ENCODE measurements around the gene ZWILCH.
A peak's percentile ranks its signal among the peaks of the same experiment; 100 is the strongest.

ZWILCH gene

GRCh38 chr15:66564136-66565041 lies 59.3 kb downstream of the ZWILCH start:
- peak overlapping the region; percentile 56 for H3K56ac ChIP-seq (ENCODE audit: low read length)
- H2AK5ac ChIP-seq (ENCODE audit: low read length) = no peak overlapping the region
- H3K4me3 ChIP-seq (ENCODE audit: low read length) = no peak overlapping the region
- no CpG with 5 or more reads among the region's 18 CpGs for WGBS (ENCODE audit: extremely low coverage, insufficient coverage, low lambda C conversion rate)
- H4K8ac ChIP-seq (ENCODE audit: low read depth, low read length) = no peak overlapping the region
- no peaks in the 10 kb centered on the region for H3K4me1 ChIP-seq (ENCODE audit: control insufficient read depth, low read depth, low read length)
- H3K9ac ChIP-seq (ENCODE audit: low read length) = no peak overlapping the region
- H3K36me3 ChIP-seq (ENCODE audit: control insufficient read depth, insufficient read depth, low read length) = no peaks in the 10 kb centered on the region
- H2BK5ac ChIP-seq (ENCODE audit: low read length) = no peak overlapping the region
- no peak overlapping the region for H2BK120ac ChIP-seq (ENCODE audit: low read depth, low read length)
- no peak overlapping the region for H4K5ac ChIP-seq (ENCODE audit: low read length)
- H3K79me1 ChIP-seq (ENCODE audit: low read length) = no peaks in the 10 kb centered on the region
- no peak overlapping the region for H3K4ac ChIP-seq (ENCODE audit: low read depth, low read length)
- no peaks in the 10 kb centered on the region for H3K27me3 ChIP-seq (ENCODE audit: insufficient read depth, low read length, poor library complexity)
- no peak overlapping the region for H3K23ac ChIP-seq (ENCODE audit: low read length)
- no peak overlapping the region for H3K27ac ChIP-seq (ENCODE audit: low read depth, low read length)
- H2BK15ac ChIP-seq (replicated peaks; ENCODE audit: low read depth) = no peak overlapping the region
- H3K79me2 ChIP-seq (ENCODE audit: control insufficient read depth, insufficient read depth, low read length) = no peaks in the 10 kb centered on the region
- H3K4me2 ChIP-seq (ENCODE audit: low read length) = no peak overlapping the region
- no peak overlapping the region for H3K18ac ChIP-seq (ENCODE audit: low read length)
- no peak for DNase-seq

DNA sequence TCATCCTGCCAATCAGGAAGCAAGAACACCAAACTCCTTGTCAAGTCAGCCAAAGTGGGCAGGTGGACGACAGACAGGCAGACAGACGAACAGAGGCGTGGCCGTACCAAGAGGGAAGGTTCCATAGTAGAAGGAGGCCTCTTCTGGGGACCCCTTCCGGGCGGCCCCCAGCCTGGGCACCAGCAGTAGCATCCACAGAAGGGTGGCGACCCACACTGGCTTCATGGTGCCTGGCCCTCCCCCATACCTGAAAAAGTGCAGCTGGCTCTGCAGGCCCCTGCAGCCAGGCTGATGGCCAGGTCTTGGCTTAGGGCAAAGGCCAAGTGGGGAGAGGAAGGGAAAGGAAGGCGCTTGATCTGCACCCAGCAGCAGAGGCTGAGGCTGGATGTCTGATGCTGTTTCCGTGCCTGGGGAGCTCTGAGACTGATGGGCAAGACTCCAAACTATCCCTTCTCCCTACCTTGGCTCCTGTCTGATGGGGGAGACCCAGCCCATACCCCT lies 60.1 kb downstream of the ZWILCH start:
- H3K56ac ChIP-seq (ENCODE audit: low read length) = peak overlapping the region; percentile 68
- no peaks in the 10 kb centered on the region for H3K4me1 ChIP-seq (ENCODE audit: control insufficient read depth, low read depth, low read length)
- H3K18ac ChIP-seq (ENCODE audit: low read length) = peak overlapping the region; percentile 69
- no peaks in the 10 kb centered on the region for H3K79me1 ChIP-seq (ENCODE audit: low read length)
- no peak overlapping the region for H3K4ac ChIP-seq (ENCODE audit: low read depth, low read length)
- H4K8ac ChIP-seq (ENCODE audit: low read depth, low read length) = no peak overlapping the region
- H2BK5ac ChIP-seq (ENCODE audit: low read length) = no peak overlapping the region
- no peak overlapping the region for H3K27ac ChIP-seq (ENCODE audit: low read depth, low read length)
- no peak overlapping the region for H2BK120ac ChIP-seq (ENCODE audit: low read depth, low read length)
- WGBS (ENCODE audit: extremely low coverage, insufficient coverage, low lambda C conversion rate) = no CpG with 5 or more reads among the region's 9 CpGs
- no peaks in the 10 kb centered on the region for H3K36me3 ChIP-seq (ENCODE audit: control insufficient read depth, insufficient read depth, low read length)
- no peak overlapping the region for H4K5ac ChIP-seq (ENCODE audit: low read length)
- H3K9ac ChIP-seq (ENCODE audit: low read length) = no peak overlapping the region
- H2BK15ac ChIP-seq (replicated peaks; ENCODE audit: low read depth) = no peak overlapping the region
- no peak overlapping the region for H2AK5ac ChIP-seq (ENCODE audit: low read length)
- H3K27me3 ChIP-seq (ENCODE audit: insufficient read depth, low read length, poor library complexity) = no peaks in the 10 kb centered on the region
- H3K4me3 ChIP-seq (ENCODE audit: low read length) = no peak overlapping the region
- no peak overlapping the region for H3K23ac ChIP-seq (ENCODE audit: low read length)
- no peak for DNase-seq
- H3K4me2 ChIP-seq (ENCODE audit: low read length) = no peak overlapping the region
- no peaks in the 10 kb centered on the region for H3K79me2 ChIP-seq (ENCODE audit: control insufficient read depth, insufficient read depth, low read length)

DNA sequence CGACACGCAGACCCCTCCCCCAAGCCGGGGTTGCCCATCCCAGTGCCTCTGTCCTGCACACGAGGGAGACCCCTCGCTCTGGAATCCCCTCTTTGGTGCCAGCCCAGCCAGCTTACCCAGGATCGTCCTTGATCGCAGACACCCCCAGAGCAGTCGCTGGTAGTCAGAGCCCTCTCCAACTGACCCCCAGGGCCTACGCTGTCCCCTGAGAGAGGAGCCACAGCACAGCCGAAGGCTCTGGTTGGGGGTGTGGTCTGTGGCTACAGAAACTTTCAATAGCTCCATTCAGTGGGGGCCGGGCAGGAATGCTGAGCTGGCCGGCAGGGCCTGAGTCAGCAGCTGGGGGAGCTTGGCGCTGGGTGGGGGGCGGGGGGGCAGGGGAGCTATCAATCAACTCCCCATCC lies 60.6 kb downstream of the ZWILCH start, which contains the start of gene LCTL:
LCTL (minus strand) TSS at position 258 of the 404 bp plus-strand sequence. CDS start 633 bp downstream, outside the sequence.
- Histone ChIP-seq H4K5ac (ENCODE audit: low read length) (no peak within 1 kb of the TSS), H3K79me2 (ENCODE audit: control insufficient read depth, insufficient read depth, low read length) (no peaks in the 10 kb centered on the region), H2BK120ac (ENCODE audit: low read depth, low read length) (no peak within 1 kb of the TSS), H3K18ac (ENCODE audit: low read length) (peak within 1 kb of the TSS; percentile 69), H3K9ac (ENCODE audit: low read length) (peak within 1 kb of the TSS; percentile 31), H3K4me1 (ENCODE audit: control insufficient read depth, low read depth, low read length) (no peaks in the 10 kb centered on the region), H2AK5ac (ENCODE audit: low read length) (no peak within 1 kb of the TSS), H3K4me2 (ENCODE audit: low read length) (no peak within 1 kb of the TSS), H3K23ac (ENCODE audit: low read length) (no peak within 1 kb of the TSS), H2BK15ac (replicated peaks; ENCODE audit: low read depth) (no peak within 1 kb of the TSS), H3K36me3 (ENCODE audit: control insufficient read depth, insufficient read depth, low read length) (no peaks in the 10 kb centered on the region), H2BK5ac (ENCODE audit: low read length) (no peak within 1 kb of the TSS), H3K4me3 (ENCODE audit: low read length) (no peak within 1 kb of the TSS), H4K8ac (ENCODE audit: low read depth, low read length) (no peak within 1 kb of the TSS), H3K27ac (ENCODE audit: low read depth, low read length) (no peak within 1 kb of the TSS), H3K56ac (ENCODE audit: low read length) (peak within 1 kb of the TSS; percentile 68), H3K4ac (ENCODE audit: low read depth, low read length) (no peak within 1 kb of the TSS), H3K27me3 (ENCODE audit: insufficient read depth, low read length, poor library complexity) (no peaks in the 10 kb centered on the region), H3K79me1 (ENCODE audit: low read length) (no peaks in the 10 kb centered on the region)
- WGBS (ENCODE audit: extremely low coverage, insufficient coverage, low lambda C conversion rate) = no CpG with 5 or more reads among the region's 14 CpGs
- peak; percentile 81 for DNase-seq

DNA sequence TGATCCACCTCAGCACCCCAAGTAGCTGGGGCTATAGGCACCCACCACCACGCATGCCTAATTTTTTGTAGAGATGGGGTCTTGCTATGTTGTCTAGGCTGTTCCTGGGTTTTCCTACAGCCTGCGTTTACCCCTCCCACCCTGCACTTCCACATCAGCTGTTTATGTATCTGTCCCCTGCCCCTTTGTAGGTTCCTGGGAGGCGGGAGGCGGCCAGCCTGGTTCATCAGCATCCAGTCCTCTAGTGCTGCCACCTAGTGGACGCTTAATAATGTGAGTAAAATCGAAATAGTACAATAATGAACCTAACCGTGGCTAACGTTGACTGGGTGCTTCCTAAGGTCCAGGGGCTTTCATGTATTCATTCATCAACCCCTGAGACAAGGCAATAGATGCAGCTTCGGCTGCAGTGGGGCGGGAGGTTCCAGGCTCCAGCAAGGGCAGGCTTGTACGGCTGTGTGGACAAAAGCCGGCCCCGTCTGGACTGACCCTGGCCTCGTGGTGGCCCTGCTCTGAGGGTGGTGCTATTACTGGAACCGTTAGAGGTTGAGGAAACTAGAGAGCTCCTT lies 61.9 kb downstream of the ZWILCH start:
- DNase-seq = peak; percentile 92
- H3K79me1 ChIP-seq (ENCODE audit: low read length) = no peaks in the 10 kb centered on the region
- no peak overlapping the region for H3K9ac ChIP-seq (ENCODE audit: low read length)
- WGBS (ENCODE audit: extremely low coverage, insufficient coverage, low lambda C conversion rate) = no CpG with 5 or more reads among the region's 15 CpGs
- H2BK15ac ChIP-seq (replicated peaks; ENCODE audit: low read depth) = no peak overlapping the region
- H3K23ac ChIP-seq (ENCODE audit: low read length) = no peak overlapping the region
- H3K56ac ChIP-seq (ENCODE audit: low read length) = peak overlapping the region; percentile 42
- H3K18ac ChIP-seq (ENCODE audit: low read length) = no peak overlapping the region
- H3K27ac ChIP-seq (ENCODE audit: low read depth, low read length) = no peak overlapping the region
- no peak overlapping the region for H4K5ac ChIP-seq (ENCODE audit: low read length)
- H3K4me3 ChIP-seq (ENCODE audit: low read length) = no peak overlapping the region
- H2BK5ac ChIP-seq (ENCODE audit: low read length) = no peak overlapping the region
- H4K8ac ChIP-seq (ENCODE audit: low read depth, low read length) = peak overlapping the region; percentile 66
- H3K4me1 ChIP-seq (ENCODE audit: control insufficient read depth, low read depth, low read length) = no peaks in the 10 kb centered on the region
- no peak overlapping the region for H3K4me2 ChIP-seq (ENCODE audit: low read length)
- H3K4ac ChIP-seq (ENCODE audit: low read depth, low read length) = no peak overlapping the region
- no peaks in the 10 kb centered on the region for H3K79me2 ChIP-seq (ENCODE audit: control insufficient read depth, insufficient read depth, low read length)
- no peaks in the 10 kb centered on the region for H3K27me3 ChIP-seq (ENCODE audit: insufficient read depth, low read length, poor library complexity)
- peak overlapping the region; percentile 51 for H2AK5ac ChIP-seq (ENCODE audit: low read length)
- H3K36me3 ChIP-seq (ENCODE audit: control insufficient read depth, insufficient read depth, low read length) = no peaks in the 10 kb centered on the region
- no peak overlapping the region for H2BK120ac ChIP-seq (ENCODE audit: low read depth, low read length)

DNA sequence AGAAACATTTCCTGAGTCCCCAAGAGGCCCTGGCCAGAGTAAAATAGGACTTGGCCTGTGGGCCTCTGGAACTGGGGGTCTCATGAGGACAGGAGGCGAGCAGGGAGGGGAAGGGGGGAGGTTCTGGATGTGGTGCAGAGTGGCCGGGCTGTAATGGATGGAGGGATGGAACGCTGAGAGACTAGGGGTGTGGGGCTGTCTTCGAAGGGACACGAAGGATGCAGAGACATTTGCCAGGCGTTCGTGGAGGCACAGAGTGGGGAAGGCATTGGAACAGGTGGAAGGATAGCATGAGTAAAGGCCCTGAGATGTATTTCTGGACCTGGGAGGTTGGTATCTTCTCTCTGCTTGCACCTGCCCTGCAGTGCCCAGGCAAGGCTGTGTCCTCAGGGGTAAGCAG lies 62.8 kb downstream of the ZWILCH start:
- Histone ChIP-seq H3K4ac (ENCODE audit: low read depth, low read length) (no peak overlapping the region), H3K23ac (ENCODE audit: low read length) (no peak overlapping the region), H3K9ac (ENCODE audit: low read length) (no peak overlapping the region), H3K36me3 (ENCODE audit: control insufficient read depth, insufficient read depth, low read length) (no peaks in the 10 kb centered on the region), H2BK15ac (replicated peaks; ENCODE audit: low read depth) (no peak overlapping the region), H3K56ac (ENCODE audit: low read length) (no peak overlapping the region), H3K4me2 (ENCODE audit: low read length) (no peak overlapping the region), H3K27me3 (ENCODE audit: insufficient read depth, low read length, poor library complexity) (no peaks in the 10 kb centered on the region), H3K79me2 (ENCODE audit: control insufficient read depth, insufficient read depth, low read length) (no peaks in the 10 kb centered on the region), H3K4me3 (ENCODE audit: low read length) (no peak overlapping the region), H3K4me1 (ENCODE audit: control insufficient read depth, low read depth, low read length) (no peaks in the 10 kb centered on the region), H2BK5ac (ENCODE audit: low read length) (no peak overlapping the region), H4K8ac (ENCODE audit: low read depth, low read length) (no peak overlapping the region), H4K5ac (ENCODE audit: low read length) (no peak overlapping the region), H3K79me1 (ENCODE audit: low read length) (no peaks in the 10 kb centered on the region), H3K18ac (ENCODE audit: low read length) (no peak overlapping the region), H3K27ac (ENCODE audit: low read depth, low read length) (no peak overlapping the region), H2BK120ac (ENCODE audit: low read depth, low read length) (no peak overlapping the region), H2AK5ac (ENCODE audit: low read length) (no peak overlapping the region)
- DNase-seq = no peak
- no CpG with 5 or more reads among the region's 7 CpGs for WGBS (ENCODE audit: extremely low coverage, insufficient coverage, low lambda C conversion rate)

All from mesendoderm (in vitro differentiated cells).